ENCODE data around the gene GCH1. TPM values are rescaled to one million over a fixed set of nuclear protein-coding genes. Genes with fewer than 3 reads are reported as not detected.

Gene GCH1
- total RNA-seq, 4 donors from 2014 or later = 9.5 to 24.1 (median 15.4) TPM

GRCh38 chr14:54889919-54890318 lies 12.7 kb downstream of the GCH1 start:
- DNase-seq (ENCODE audit: low spot score in 2 of 2) = no peak
- intact Hi-C loops (cut with DNase I; ENCODE audit: low total_unique reads) = no loop called here
- TF ChIP-seq CTCF (IDR thresholded peaks at IDR 0.05) (no peak), POLR2A (IDR thresholded peaks at IDR 0.05) (no peak)
- WGBS, 2 donors = 89 to 96% methylated on average over 8 of the region's 8 CpGs
- H3K4me3 ChIP-seq (ENCODE audit: low read depth, poor library complexity, severe bottlenecking) = no peak overlapping the region

GRCh38 chr14:54882521-54882920 lies 20.1 kb downstream of the GCH1 start:
- WGBS, 2 donors = 75 to 79% methylated on average over 6 of the region's 6 CpGs
- TF ChIP-seq CTCF (IDR thresholded peaks at IDR 0.05) = no peak
- TF ChIP-seq POLR2A (IDR thresholded peaks at IDR 0.05) = no peak
- no peak overlapping the region for H3K4me3 ChIP-seq (ENCODE audit: low read depth, poor library complexity, severe bottlenecking)
- peak in 1 of 2 donors; percentile 3 for DNase-seq (ENCODE audit: low spot score in 2 of 2)
- intact Hi-C loops (cut with DNase I; ENCODE audit: low total_unique reads) = no loop called here

GRCh38 chr14:54881761-54882401 lies 20.7 kb downstream of the GCH1 start:
- intact Hi-C loops (cut with DNase I; ENCODE audit: low total_unique reads) = loop anchor here (2.0 kb wide), 1 partner anchor 15 kb away; no protein-coding TSS in a partner anchor
- peak in 1 of 2 donors; percentile 18 for DNase-seq (ENCODE audit: low spot score in 2 of 2)
- no peak overlapping the region for H3K4me3 ChIP-seq (ENCODE audit: low read depth, poor library complexity, severe bottlenecking)
- TF ChIP-seq POLR2A (IDR thresholded peaks at IDR 0.05) = no peak
- no peak for TF ChIP-seq CTCF (IDR thresholded peaks at IDR 0.05)
- 2 to 14% methylated on average over 5 of the region's 5 CpGs for WGBS, 2 donors

- TF ChIP-seq POLR2A (IDR thresholded peaks at IDR 0.05) (no peak), CTCF (IDR thresholded peaks at IDR 0.05) (no peak)
- H3K4me3 ChIP-seq (ENCODE audit: low read depth, poor library complexity, severe bottlenecking) = no peak overlapping the region
- intact Hi-C loops (cut with DNase I; ENCODE audit: low total_unique reads) = loop anchor here (2.0 kb wide), 1 partner anchor 14 kb away; no protein-coding TSS in a partner anchor
- 3 to 9% methylated on average over 6 of the region's 6 CpGs for WGBS, 2 donors
- DNase-seq (ENCODE audit: low spot score in 2 of 2) = peak in 1 of 2 donors; percentile 74
Observed at GRCh38 chr14:54881235-54881760, 21.3 kb downstream of the GCH1 start.

GRCh38 chr14:54877703-54878021 lies 25.0 kb downstream of the GCH1 start:
- H3K4me3 ChIP-seq (ENCODE audit: low read depth, poor library complexity, severe bottlenecking) = no peak overlapping the region
- intact Hi-C loops (cut with DNase I; ENCODE audit: low total_unique reads) = no loop called here
- TF ChIP-seq CTCF (IDR thresholded peaks at IDR 0.05) (no peak), POLR2A (IDR thresholded peaks at IDR 0.05) (no peak)
- DNase-seq (ENCODE audit: low spot score in 2 of 2) = no peak
- 81 to 89% methylated on average over 3 of the region's 3 CpGs for WGBS, 2 donors

Measured in lower leg skin (tissue), 4 donors.